Vagina (tissue), 2 donors: ENCODE results near the gene C16orf54. TPM values are rescaled to one million over a fixed set of nuclear protein-coding genes. Genes with fewer than 3 reads are reported as not detected.
"Not testable (repeated sequence)": the region's sequence is repeated elsewhere in the genome, so short reads cannot be mapped to it uniquely, and the experiment has no call there.

Experiments
- DNase-seq, 2 donors: peaks; one replicate each; pipeline ENCODE4 v3.0.0-alpha.2; 2017; ENCODE audit errors: extremely low spot score in 2 of 2
- H3K27ac ChIP-seq: fragments of 200-600 bp; sonication (generic); one replicate; pipeline ENCODE4 v1.5.1; 2019
- H3K27me3 ChIP-seq: fragments of 200-600 bp; sonication (generic); one replicate; pipeline ENCODE4 v1.5.1; 2019
- H3K36me3 ChIP-seq, 2 donors: fragments of 200-600 bp; sonication (generic); one replicate each; pipeline ENCODE4 v1.5.1; 2017 to 2019
- H3K4me1 ChIP-seq: fragments of 200-600 bp; sonication (generic); one replicate; pipeline ENCODE4 v1.5.1; 2019
- H3K4me3 ChIP-seq, 2 donors: fragments of 200-600 bp; sonication (generic); 1 replicate in 1 of 2; 2 replicates in 1 of 2; pipeline ENCODE4 v1.5.1; 2016 to 2019
- H3K9me3 ChIP-seq: fragments of 200-600 bp; sonication (generic); one replicate; pipeline ENCODE4 v1.5.1; 2019
- POLR2A ChIP-seq, 2 donors: fragments of 450-650 bp; IDR thresholded peaks; one replicate each; pipeline ENCODE4 v1.6.1; 2017; ENCODE audit warnings: antibody characterized with exemption in 2 of 2, mild to moderate bottlenecking in 2 of 2, moderate library complexity in 2 of 2
- POLR2AphosphoS5 ChIP-seq, 2 donors: sonication (generic); formaldehyde crosslinking; IDR thresholded peaks; one replicate each; pipeline ENCODE4 v1.9.0; 2017; ENCODE audit warnings: antibody characterized with exemption in 2 of 2, mild to moderate bottlenecking in 2 of 2, low read depth in 1 of 2; ENCODE audit not compliant: insufficient read depth in 1 of 2
- intact Hi-C: fragments of 100-400 bp; cut with DNase I; formaldehyde crosslinking; loops from one replicate; pipeline ENCODE4 v1.15.1; 2023
- total RNA-seq: library from RNA; depleted of rRNA; stranded (reverse); fragments of >200 nt; gene quantifications from one replicate; pipeline ENCODE4 v1.2.3, GENCODE V29; 2016
- TF ChIP-seq, protein P1 (sequence below), 3 experiments: fragments of 450-650 bp in 2 of 3; fragments of 200-600 bp in 1 of 3; sonication (generic) in 1 of 3; IDR thresholded peaks; one replicate each; pipeline ENCODE4 v1.5.1; 2017 to 2019; ENCODE audit warnings: antibody characterized with exemption in 3 of 3, mild to moderate bottlenecking in 2 of 3, moderate library complexity in 2 of 3

The C16orf54 gene
- total RNA-seq, 1 donor from 2014 or later, result 3.2 TPM

GRCh38 chr16:29712809-29713208 lies 33.0 kb downstream of the C16orf54 start:
- Histone ChIP-seq H3K4me1 (no peaks in the 10 kb centered on the region), H3K36me3 (no peaks in the 10 kb centered on the region), H3K4me3 (no peak overlapping the region), H3K27ac (no peak overlapping the region), H3K9me3 (no peaks in the 10 kb centered on the region), H3K27me3 (no peaks in the 10 kb centered on the region)
- intact Hi-C loops, result no loop called here
- no peak for DNase-seq
- TF ChIP-seq POLR2A (IDR thresholded peaks at IDR 0.05) (no peak), POLR2AphosphoS5 (IDR thresholded peaks at IDR 0.05; ENCODE audit: insufficient read depth in 1 of 2, low read depth in 1 of 2) (no peak)
- TF ChIP-seq, protein P1, sequence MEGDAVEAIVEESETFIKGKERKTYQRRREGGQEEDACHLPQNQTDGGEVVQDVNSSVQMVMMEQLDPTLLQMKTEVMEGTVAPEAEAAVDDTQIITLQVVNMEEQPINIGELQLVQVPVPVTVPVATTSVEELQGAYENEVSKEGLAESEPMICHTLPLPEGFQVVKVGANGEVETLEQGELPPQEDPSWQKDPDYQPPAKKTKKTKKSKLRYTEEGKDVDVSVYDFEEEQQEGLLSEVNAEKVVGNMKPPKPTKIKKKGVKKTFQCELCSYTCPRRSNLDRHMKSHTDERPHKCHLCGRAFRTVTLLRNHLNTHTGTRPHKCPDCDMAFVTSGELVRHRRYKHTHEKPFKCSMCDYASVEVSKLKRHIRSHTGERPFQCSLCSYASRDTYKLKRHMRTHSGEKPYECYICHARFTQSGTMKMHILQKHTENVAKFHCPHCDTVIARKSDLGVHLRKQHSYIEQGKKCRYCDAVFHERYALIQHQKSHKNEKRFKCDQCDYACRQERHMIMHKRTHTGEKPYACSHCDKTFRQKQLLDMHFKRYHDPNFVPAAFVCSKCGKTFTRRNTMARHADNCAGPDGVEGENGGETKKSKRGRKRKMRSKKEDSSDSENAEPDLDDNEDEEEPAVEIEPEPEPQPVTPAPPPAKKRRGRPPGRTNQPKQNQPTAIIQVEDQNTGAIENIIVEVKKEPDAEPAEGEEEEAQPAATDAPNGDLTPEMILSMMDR (IDR thresholded peaks at IDR 0.05), result no peak

DNA sequence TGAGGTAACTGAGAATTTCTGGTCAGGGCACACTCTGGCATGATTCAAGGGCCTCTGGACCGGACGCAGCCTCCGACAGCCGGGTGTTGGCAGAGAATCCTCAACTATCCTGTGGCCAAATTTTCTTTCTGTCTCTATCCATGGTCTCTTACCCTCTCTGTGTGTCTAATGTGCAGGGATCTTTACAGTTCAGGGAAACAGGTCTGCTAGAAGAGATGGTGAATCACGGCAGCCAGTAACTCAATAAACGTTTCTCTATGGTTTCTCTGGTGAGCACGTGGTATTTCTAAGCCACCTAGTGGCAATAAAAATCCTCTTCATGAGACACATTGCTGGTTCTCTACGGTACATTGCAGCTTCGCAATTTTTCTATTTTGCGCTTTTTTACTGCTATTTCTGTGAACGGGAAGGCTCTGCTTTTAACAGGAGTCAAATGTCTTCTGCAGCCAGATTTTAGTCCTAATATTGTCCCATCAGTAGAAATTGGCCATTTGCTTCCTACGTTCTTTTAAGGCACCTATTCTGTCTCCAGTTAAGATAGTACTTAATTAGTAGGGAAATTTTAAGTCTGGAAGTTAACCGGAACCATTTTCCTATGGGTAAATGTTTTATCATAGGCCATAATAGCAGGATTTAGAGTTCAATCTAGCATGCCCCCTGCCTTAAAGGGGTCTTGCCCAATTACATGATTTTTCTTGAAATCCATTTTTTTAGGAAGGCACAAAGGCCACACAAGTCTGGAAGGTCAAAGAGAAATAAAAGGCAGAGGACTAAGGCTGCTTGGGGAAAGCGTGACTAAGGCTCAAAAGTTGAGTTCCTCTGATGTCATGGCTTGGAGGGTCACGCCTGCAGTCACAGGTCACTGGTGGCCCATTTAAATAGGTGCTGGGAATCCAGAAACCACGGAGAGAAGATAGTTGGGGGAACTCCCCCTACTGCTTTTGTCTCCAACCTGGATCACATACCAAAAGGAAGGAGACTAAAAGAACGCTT lies 35.3 kb downstream of the C16orf54 start:
- Histone ChIP-seq H3K27me3 (no peaks in the 10 kb centered on the region), H3K36me3 (no peaks in the 10 kb centered on the region), H3K4me3 (no peak overlapping the region), H3K27ac (no peak overlapping the region), H3K4me1 (no peaks in the 10 kb centered on the region), H3K9me3 (no peaks in the 10 kb centered on the region)
- no peak for DNase-seq
- TF ChIP-seq, protein P1 (IDR thresholded peaks at IDR 0.05), result peak in 2 of 3 experiments; percentile 17 to 65
- no peak for TF ChIP-seq POLR2A (IDR thresholded peaks at IDR 0.05)
- peak in 1 of 2 donors; percentile 81 for TF ChIP-seq POLR2AphosphoS5 (IDR thresholded peaks at IDR 0.05; ENCODE audit: insufficient read depth in 1 of 2, low read depth in 1 of 2)
- intact Hi-C loops, result no loop called here

DNA sequence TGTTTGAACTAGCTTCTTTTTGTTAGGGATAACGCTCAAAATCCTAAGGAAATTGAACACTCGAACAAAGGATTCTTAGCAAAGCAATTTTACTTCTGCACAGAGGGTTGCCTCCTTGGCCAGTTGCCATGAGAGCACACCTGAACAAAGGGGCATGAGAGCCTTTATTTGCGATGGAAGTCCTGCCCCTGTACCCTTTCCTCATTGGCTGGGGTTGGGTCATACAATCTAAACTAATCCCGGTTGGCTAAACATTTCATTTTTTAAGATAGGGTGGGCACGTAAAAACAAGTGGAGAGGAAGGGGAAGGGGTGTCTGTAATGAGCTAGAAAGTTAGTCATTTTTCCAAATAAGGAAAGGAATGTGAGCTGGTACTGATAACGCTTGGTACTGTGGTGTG lies 36.1 kb downstream of the C16orf54 start:
- not testable (repeated sequence) for H3K36me3 ChIP-seq

GRCh38 chr16:29708917-29709600 lies 36.7 kb downstream of the C16orf54 start:
- TF ChIP-seq POLR2AphosphoS5 (IDR thresholded peaks at IDR 0.05; ENCODE audit: insufficient read depth in 1 of 2, low read depth in 1 of 2) (no peak), POLR2A (IDR thresholded peaks at IDR 0.05) (no peak)
- TF ChIP-seq, protein P1 (IDR thresholded peaks at IDR 0.05), result no peak
- no peak overlapping the region for H3K4me3 ChIP-seq
- intact Hi-C loops, result no loop called here

More for the DNA sequence above, 36.1 kb downstream of the C16orf54 start:
- DNase-seq, H3K27me3 ChIP-seq, H3K4me3 ChIP-seq, H3K4me1 ChIP-seq, H3K9me3 ChIP-seq, H3K27ac ChIP-seq, intact Hi-C loops: not testable (repeated sequence)

DNA sequence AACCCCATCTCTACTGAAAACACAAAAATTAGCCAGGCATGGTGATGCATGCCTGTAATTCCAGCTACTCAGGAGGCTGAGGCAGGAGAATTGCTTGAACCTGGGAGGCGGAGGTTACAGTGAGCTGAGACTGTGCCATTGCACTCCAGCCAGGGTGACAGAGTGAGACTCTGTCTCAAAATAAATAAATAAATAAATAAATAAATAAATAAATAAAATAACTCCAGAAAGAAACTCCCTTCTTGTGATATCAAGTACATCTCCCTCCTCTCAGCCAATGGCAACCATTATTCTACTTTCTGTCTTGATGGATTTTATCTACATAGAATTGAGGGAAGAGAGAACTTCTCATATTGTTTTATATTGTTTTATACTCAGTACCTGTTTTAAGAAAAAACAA lies 38.6 kb downstream of the C16orf54 start:
- H3K27ac ChIP-seq, H3K4me1 ChIP-seq, H3K36me3 ChIP-seq, H3K27me3 ChIP-seq, H3K9me3 ChIP-seq, H3K4me3 ChIP-seq, intact Hi-C loops, DNase-seq: not testable (repeated sequence)

More at GRCh38 chr16:29708917-29709600, 36.7 kb downstream of the C16orf54 start:
- Histone ChIP-seq H3K27ac (no peak overlapping the region), H3K27me3 (no peaks in the 10 kb centered on the region), H3K9me3 (no peaks in the 10 kb centered on the region), H3K4me1 (no peaks in the 10 kb centered on the region), H3K36me3 (no peaks in the 10 kb centered on the region)
- no peak for DNase-seq
